ENCODE results near the gene ANKRD29.
A peak's percentile ranks its signal among the peaks of the same experiment; 100 is the strongest.
"Not testable (repeated sequence)": the region's sequence is repeated elsewhere in the genome, so short reads cannot be mapped to it uniquely, and the experiment has no call there.

Gene ANKRD29

DNA sequence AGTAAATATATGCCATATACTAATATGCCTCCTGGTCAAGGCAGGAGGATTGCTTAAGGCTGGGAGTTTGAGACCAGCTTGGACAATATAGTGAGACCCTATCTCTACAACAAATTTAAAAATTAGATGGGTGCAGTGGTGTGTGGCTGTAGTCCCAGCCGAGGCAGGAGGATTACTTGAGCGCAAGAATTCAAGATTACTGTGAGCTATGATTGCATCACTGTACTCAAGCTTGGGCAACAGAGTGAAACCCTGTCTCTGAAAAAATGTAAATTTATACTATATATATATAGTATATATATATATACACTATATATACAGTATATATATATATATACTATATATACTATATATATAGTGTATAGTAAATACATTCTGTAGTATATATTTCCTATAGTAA is 46.5 kb downstream of the ANKRD29 start:
- no peak for DNase-seq (ENCODE audit: low spot score)

- DNase-seq (ENCODE audit: low spot score) = no peak
Measured at GRCh38 chr18:23614891-23615290, 47.8 kb downstream of the ANKRD29 start.

DNA sequence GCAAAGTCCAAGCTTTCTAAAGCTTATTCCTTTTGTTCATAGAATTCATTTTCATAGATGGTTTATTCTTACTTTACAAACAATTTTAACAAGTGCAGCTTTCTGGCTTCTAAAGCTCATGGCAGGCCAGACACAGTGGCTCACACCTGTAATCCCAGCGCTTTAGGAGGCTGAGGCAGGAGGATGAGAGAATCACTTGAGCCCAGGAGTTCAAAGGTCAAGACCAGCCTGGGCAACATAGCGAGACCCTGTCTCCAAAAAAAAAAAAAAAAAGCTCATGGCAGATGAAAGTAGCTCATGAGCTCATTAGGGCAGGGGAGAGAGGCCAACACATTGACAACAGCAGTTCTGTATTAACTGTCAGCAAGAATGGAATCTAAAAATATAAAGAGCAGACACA is 48.3 kb downstream of the ANKRD29 start:
- DNase-seq (ENCODE audit: low spot score) = no peak

DNA sequence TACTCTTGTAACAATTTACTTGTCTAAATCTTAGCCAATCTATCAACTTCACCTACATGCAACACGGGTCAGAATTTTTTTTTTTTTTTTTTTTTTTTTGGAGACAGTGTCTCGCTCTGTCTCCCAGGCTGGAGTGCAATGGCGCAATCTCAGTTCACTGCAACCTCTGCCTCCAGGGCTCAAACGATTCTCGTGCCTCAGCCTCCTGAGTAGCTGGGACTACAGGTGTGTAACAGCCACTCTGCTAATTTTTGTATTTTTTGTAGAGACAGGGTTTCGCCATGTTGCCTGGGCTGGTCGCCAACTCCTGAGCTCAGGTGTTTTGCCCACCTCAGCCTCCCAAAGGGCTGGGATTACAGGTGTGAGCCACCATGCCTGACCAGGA is 49.6 kb downstream of the ANKRD29 start:
- DNase-seq (ENCODE audit: low spot score) = not testable (repeated sequence)

DNA sequence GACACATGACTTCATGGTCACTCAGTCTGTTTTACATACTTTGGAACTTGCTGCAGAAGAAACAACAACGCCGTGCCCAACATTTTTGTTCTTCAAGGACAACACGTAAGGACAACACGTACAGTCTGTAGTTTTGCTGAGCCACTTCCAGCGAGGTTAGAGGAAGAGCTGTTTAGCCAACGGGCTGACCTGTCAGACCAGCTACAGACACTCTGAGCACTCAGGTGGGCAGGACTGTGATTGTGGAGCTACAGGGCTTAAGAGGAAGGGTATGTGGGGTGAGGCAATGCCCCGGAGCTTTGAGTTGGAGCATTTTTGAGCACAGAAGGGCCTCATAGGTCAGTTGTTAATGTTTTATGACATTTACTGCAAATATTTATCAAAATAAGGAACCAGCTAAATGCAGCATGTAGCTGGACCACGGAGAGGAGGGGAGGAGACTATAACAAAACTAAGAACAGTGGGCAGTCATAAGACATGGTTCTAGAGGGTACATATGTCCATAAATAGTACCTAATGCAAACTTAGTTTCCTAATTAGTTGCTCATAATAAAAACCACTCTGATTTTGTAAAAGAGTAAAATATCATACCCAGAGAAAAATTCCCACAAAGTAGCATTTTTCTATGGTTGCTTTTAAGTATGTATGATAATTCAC is 50.1 kb downstream of the ANKRD29 start:
- no peak for DNase-seq (ENCODE audit: low spot score)

DNA sequence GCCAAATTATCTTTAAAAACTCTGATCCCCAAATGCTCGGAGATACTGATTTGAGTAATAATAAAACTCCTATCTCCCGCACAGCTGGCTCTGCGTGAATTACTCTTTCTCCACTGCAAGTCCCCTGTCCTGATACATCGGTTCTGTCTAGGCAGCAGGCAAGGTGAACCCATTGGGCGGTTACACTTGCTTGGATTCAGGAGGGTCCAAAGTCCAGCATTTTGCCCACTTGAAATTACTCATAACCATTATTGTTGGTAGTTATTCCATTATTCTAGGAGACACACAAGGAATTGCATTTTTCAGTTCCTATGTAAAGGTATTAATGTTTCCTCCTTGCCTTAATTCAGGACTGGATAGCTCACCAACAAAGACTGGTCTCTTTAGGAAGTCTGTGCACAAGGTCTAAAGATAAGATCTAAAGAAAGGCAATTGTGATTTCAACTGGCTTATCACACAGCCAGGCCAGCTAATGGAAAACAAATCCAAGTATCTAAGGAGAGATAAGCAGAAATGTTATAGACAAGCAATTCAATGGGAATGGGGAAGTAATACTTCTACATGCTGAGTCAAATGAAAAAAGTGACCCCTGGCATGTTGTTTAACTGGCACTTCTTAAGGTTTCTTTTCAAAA is 53.2 kb downstream of the ANKRD29 start:
- no peak for DNase-seq (ENCODE audit: low spot score)

DNA sequence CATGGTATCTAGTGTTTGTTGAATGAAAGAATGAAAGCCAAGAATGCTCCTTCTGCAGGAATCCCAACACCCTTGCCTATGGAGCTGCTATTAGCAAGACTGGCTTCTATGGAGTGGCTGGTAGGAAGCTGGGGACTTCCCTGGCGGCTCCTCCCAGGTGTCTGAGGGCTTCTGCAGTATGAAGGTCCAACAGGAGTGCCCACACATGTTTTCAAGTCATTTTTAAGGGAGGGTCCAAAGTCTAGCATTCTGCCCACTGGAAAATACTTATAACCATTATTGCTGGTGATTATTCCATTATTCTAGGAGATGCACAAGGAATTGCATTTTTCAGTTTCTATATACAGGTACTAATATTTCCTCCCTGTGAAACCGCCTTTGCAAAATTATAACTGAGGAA is 54.5 kb downstream of the ANKRD29 start:
- DNase-seq (ENCODE audit: low spot score) = no peak

GRCh38 chr18:23605941-23606340 is 56.8 kb downstream of the ANKRD29 start:
- DNase-seq (ENCODE audit: low spot score) = no peak

- DNase-seq (ENCODE audit: low spot score) = no peak
Measured at GRCh38 chr18:23599809-23600208, 62.9 kb downstream of the ANKRD29 start.

DNA sequence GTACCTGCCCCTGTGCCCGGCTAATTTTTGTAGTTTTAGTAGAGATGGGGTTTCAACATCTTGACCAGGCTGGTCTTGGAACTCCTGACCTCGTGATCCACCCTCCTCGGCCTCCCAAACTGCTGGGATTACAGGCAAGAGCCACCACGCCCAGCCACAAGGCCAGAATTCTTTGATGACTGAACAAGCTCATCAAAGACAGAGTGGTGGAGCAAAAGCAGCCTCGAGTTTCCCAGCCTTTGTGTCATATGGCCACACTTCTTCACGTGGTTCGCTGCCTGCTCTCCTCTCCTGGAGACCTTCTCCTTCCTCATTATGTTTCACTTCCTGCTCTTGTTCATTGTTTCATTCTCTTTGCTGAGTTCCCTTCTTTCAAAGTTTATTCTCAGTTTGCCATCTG is 66.5 kb downstream of the ANKRD29 start:
- no peak for DNase-seq (ENCODE audit: low spot score)

DNA sequence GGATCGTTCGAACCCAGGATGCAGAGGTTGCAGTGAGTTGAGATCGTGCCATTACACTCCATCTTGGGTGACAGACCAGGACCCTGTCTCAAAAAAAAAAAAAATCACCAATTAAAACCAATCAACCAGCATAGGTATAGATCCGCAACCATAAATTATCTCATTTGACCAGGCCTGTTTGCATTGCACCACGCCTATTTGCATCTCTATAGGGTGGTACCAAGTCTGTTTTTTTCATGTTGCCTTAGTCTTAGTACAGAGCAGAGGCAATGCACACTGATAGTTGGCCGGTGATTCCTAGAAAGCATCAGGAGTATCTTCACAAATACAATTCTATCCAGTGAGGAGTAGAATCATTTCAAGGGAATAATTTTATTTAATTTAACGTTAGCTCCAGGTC is 67.1 kb downstream of the ANKRD29 start:
- DNase-seq (ENCODE audit: low spot score) = no peak

DNA sequence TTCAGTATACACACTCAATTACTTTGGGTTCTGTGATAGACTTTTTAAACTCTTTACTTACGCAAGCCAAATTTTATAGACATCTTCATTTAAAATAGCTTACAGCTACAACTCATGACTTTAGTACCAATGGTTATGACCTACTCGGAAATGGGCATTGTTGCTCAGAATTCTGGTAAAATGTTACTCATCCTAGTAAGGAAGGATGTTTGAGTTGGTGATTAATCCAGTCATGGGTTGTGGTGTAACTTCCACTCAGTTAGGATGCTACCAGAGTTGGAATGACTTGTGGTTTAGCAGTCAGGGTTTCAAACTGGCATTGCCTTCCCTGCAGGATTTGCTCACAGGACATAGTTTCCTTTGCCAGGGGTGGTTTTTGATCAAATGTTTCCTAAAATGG is 69.0 kb downstream of the ANKRD29 start:
- DNase-seq (ENCODE audit: low spot score) = no peak

- no peak for DNase-seq (ENCODE audit: low spot score)
Measured at GRCh38 chr18:23592911-23593310, 69.8 kb downstream of the ANKRD29 start.

DNA sequence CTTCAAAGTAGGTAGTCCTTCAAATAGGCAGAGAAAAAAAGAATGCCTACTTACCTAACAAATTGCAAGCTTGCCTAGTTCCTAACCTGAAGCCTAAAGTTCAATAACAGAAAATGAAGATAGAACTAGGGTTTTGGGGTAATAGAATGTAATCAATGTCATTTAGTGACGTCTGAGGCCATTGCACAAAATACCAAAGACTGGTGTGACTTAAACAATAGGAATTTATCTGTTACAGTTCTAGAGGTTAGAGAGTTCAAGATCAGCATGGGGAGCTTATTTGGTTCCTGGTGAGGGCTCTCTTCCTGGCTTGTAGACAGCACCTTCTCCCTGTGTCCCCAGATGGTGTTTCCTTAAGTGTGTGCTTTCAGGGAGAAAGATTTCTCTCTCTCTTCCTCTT is 71.7 kb downstream of the ANKRD29 start:
- no peak for DNase-seq (ENCODE audit: low spot score)

- DNase-seq (ENCODE audit: low spot score) = no peak
Measured at GRCh38 chr18:23588836-23589560, 73.7 kb downstream of the ANKRD29 start.

DNA sequence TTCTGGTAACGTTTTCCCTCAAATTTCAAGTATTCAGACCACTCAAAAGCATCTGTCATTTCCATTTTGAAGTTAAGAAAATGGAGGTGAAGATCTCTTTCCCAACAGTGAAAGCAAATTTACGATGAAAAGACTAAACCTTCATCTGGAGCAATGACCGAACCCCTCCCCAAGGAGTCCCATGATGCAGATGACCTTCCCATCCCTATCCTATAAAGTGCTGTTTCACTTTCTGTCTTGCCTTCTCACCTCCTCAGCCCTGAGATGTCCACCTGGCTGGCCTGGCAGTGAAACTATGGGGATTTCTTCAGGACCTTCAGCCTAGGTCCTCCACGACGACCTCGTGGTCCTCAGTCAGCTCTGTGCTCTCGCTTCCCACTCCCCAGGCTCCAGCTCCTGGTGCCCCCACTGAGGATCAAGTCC is 75.5 kb downstream of the ANKRD29 start:
- no peak for DNase-seq (ENCODE audit: low spot score)

DNA sequence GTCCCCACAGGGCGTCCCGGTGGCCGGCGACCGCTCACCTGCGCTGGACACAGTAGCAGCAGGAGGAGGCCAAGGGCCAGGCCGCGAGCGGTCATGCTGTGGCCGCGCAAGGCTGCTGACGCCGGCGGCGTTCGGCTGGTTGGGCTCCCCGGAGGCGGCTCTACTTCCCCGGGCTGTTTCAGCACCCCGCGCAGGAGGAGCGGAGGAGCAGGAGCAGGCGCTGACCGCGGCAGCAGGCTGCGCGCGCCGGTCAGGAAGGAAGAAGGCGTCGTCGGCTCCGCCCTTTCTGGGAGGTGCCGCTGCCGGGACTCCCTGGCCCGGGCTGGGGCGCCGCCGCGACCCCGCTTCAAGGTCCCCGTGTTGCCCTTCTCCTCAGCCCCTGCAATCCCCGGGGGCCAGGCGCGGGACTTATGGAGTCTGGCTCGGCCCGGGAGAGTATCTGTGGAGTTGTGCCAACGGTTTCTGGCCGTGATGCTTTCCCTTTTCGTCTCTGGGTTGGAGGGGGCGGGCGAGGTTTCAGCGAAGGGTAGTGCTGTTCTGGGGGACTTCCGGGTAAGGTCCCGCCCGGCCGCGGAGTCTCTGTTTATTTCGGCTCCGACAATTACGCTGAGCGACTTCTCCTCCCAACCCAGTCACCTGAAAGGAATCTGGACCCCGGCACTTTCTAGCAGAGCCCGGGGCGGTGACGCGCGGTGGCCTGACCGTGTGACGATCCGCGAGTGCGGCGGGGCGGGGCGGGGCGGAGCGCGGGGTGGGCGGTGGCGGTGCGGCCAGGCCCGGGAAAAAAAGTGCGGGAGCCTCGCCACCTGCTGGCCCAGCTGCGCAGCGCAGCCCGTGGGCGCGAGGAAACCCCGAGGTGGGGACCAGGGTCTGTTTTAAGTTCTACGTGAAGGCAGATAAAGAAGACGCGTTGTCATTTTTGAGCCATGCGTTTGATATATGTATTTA is 76.2 kb downstream of the ANKRD29 start, which contains the start of gene NPC1:
TSS of gene NPC1 (minus strand) at position 258 of the 948 bp plus-strand sequence. CDS start at position 95, 163 bp downstream.
- peak; percentile 91 for DNase-seq (ENCODE audit: low spot score)

DNA sequence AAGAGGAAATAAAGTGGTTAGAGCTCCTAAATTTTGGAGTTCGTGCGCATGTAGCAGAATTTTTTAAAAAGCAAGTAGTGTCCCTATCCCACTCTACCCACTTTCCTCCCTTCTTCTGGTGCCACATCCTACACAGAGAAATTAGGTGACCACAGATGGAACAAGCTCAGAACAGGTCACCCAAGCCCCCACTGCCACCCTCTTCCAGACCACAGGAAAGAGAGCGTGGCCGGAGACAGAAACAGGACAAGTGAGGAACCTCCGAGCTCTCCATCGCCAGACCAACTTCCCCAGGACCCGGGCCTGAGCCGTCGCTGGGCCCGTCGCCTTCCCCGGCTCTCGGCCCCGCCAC is 76.8 kb downstream of the ANKRD29 start:
- no peak for DNase-seq (ENCODE audit: low spot score)

- peak; percentile 51 for DNase-seq (ENCODE audit: low spot score)
Measured at GRCh38 chr18:23585007-23585871, 77.5 kb downstream of the ANKRD29 start.

DNA sequence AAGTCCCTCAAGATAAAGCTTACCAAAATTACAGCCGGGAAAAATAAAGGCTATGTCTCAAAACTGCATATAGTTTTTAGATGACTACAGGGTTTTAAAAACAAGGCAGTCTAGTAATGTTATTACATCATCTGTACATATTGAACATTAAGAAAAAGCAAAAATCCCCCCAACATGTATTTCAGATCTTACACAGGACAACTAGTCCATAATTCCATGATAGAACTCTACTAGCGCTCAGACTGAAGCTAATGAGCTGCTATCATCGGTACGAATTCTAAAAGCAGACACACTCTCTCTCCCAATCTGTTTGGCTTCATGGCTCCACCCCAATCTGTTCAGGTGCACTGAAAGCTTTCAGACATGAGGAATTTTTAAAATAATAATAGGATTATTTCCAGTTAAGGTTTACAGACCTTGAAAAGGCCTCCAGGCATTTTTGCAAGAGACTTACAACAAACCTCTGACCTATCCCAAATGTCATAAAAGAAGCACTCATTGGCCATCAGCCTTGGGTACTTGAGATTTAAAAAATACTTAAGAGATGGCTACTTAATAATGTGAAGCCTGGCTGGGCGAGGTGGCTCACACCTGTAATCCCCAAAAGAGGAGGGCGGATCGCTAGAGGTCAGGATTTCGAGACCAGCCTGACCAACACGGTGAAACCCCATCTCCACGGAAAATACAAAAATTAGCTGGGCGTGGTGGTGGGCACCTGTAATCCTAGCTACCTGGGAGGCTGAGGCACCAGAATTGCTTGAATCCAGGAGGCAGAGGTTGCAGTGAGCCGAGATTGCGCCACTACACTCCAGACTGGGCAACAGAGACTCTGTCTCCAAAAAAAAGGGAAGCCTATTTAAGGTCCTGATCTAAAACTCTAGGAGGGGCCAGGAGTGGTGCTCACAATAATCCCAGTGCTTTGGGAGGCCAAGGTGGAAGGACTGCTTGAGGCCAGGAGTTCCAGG is 78.4 kb downstream of the ANKRD29 start:
- peak; percentile 49 for DNase-seq (ENCODE audit: low spot score)

Data from globus pallidus (tissue), 1 donor.